HG02870 (cell line): ENCODE results near the gene OR1M1.

Source experiments
- ATAC-seq: cut with Tn5 transposase; IDR thresholded peaks from one replicate; pipeline ENCODE4 v1.9.1; 2021; ENCODE audit warnings: mild to moderate bottlenecking, moderate library complexity; ENCODE audit not compliant: unreplicated experiment

Gene OR1M1

DNA sequence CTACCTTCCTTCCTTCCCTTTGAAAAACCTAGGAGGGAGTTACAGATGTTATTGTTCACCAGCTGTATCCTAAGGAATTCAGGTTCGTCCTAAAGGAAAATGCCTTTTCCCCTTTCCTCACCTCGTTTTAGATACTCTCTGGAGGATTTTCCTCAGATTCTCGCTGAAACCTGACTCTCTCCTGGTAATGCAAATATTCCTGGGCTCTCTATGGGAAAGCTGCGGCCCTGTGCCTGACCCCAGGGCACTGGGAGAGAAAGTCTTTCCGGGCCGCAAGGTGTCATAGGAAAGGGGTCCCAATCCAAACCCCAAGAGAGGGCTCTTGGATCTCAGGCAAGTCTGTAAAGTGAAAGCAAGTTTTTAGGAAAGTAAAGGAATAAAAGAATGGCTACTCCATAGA is 13.1 kb upstream of the OR1M1 start:
- ATAC-seq: no peak

DNA sequence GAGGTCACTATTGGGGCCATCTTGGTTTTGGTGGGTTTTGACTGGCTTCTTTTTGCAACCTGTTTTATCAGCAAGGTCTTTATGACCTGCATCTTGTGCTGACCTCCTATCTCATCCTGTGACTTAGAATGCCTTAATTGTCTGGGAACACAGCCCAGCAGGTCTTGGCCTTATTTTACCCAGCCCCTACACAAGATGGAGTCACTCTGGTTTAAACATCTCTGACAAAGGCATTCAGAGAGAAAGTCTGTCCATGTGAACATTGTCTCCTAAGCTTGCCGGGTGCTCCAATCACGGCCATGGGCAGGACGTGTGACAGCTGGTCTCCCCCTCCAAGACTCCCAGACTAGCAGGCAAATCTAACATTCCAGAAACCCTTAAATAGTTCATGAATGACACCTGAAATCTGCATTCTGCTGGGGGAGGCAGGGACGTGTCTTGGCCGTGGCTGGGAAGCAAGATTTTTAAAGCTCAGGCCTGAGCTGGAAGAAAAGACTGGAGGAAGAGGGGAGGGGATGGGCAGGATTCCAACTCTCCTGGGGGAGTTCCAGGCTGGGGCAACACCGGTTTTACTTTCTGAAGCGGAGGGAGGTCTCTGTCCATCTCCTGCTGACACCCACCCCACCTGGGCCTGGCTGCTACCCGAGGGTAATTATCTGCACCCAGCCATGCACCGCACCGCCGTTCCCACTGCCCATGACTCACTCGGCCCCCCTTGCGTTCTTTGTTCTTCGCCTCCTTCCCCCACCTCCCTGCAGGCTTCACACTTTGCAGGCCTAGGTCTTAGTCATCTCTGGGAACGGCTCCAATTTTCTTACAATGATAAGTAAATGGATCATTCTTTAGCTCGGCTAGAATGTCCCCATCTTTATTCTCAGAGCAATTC is 11.6 kb upstream of the OR1M1 start:
- no peak for ATAC-seq

DNA sequence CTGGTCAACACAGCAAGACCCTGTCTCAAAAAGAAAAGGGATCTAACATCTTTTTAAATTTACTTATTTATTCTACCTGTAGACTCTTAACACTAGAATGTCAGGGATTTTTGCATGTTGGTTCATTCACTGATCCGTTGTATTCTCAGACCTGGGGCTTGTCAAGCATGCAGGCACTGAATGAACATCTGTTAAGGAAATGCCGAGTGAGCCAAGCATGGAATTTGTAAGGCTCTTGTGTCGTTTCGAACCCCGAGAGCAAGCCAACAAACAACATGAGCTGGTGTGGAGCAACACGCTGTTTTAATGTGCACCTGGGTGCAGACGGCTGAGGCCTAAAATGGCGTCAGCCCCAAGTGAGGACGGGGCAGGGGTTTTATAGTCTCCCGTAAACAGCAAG is 10.0 kb upstream of the OR1M1 start:
- no peak for ATAC-seq

DNA sequence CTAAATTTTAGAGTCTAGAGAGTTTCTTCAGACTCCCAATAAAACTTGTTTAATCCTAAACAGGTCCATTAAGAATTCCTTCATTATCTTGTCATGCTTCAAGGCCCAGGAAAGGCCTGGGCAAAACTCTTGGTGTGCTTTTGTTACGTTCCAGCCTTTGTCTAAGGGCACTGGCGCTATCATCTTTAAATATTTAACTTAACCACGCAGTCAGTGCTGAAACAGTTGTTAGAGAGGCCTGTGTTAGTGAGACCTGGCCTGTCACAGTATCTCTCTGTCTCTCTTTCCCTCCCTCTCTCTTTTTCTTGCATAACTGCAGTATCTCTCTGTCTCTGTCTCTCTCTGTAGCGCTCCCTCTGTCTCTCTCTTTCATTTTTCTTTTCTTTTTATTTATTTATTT is 8.2 kb upstream of the OR1M1 start:
- ATAC-seq: no peak

DNA sequence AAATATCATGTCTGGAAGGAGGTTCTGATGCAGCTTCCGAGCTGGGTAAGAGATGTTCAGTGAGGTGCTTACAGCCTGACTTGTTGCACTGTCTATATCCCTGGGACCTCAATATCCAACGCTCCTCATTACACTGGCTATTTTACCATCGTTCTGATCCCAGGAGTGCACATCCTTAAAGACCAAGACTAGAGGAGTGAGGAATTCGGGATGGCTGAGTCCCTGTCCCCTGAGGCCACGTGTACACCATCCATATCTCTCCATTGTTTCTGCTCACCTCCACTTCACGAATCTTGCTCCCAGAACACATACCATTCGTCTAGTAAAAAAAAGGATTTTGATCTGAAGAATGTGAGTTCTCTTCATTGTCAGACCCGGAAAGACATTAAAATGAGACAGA is 20.5 kb downstream of the OR1M1 start, which contains the start of gene OR7G2:
OR7G2 (minus strand) TSS at position 101 of the 400 bp plus-strand sequence. CDS start 4,232 bp downstream, outside the sequence.
- ATAC-seq: no peak

DNA sequence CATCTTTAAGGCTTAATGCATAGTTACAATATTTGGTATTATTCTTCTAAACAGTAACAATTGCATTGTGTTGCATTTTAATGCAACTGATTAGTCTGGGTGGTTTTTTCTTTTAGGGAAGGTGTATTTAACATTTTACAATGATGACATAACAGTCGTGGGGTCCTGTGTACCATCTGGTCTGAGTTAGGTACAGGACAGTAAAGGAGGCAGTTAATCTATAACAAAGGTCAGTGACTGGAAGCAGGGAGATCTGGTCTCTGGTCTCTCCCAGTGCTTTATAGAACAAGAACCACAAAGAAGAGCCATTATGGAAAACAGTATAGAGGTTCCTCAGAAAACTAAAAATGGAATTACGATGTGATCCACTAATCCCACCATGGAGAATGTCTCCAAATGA is 23.1 kb downstream of the OR1M1 start:
- ATAC-seq: no peak

DNA sequence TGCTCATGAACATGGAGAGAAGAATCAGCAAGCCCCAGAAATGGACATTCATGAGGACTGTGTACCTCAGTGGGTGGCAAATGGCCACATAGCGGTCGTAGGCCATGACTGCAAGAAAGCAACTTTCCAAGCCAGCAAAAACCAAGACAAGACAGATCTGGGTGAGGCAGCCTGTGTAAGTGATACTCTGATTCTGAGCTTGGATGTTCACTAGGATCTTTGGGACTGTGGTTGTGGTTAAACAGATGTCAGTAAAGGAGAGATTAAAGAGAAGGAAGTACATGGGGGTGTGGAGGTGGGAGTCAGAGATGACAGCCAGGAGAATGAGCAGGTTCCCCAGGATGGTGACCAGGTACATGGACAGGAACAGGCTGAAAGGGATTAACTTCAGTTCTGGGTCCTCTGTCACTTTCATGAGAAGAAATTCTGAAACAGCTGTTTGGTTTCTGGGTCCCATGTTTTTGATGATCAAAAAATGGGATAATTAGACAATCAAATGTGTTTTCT is 28.5 kb downstream of the OR1M1 start, which contains the start of gene OR7G1:
OR7G1 (minus strand) TSS at position 457 of the 507 bp plus-strand sequence; CDS start at position 457, 0 bp downstream.
- ATAC-seq: no peak

DNA sequence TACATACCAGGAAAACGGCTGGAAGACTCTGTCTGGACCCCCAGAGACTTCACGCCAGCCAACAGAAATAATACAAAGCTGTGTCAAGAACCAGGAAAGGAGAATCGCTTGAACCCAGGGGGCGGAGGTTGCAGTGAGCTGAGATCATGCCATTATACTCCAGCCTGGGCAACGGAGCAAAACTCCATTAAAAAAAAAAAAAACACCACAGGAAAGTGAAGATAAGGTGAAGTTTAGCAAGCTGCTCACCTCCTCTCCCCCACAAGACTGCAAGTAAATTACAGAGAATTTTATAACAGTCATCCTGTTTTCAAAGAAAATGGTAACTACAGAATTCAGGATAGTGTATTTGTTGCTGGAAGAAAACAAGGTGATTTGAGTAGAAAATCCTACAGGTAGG is 29.7 kb downstream of the OR1M1 start:
- no peak for ATAC-seq

DNA sequence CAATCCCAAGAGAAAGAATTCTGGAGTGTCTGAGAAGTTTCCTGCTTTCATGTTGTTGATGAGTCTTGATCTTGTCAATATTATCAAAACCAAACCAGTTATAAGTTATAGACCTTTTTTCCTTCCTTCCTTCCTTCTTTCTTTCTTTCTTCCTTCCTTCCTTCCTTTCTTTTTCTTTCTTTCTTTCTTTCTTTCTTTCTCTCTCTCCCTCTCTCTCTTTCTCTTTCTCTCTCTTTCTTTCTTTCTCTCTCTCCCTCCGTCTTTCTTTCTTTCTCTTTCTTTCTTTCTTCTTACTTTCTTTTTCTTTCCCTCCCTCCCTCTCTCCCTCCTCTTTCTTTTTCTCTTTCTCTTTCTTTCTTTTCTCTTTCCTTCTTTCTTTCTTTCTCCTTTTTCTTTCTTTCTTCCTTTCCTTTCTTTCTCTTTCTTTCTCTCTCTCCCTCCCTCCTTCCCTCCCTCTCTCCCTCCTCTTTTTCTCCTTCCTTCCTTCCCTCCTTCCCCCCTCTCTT is 40.1 kb downstream of the OR1M1 start, which contains the start of gene OR7G3:
OR7G3 (minus strand) TSS at position 51 of the 506 bp plus-strand sequence; CDS start at position 51, 0 bp downstream.
- no peak for ATAC-seq

DNA sequence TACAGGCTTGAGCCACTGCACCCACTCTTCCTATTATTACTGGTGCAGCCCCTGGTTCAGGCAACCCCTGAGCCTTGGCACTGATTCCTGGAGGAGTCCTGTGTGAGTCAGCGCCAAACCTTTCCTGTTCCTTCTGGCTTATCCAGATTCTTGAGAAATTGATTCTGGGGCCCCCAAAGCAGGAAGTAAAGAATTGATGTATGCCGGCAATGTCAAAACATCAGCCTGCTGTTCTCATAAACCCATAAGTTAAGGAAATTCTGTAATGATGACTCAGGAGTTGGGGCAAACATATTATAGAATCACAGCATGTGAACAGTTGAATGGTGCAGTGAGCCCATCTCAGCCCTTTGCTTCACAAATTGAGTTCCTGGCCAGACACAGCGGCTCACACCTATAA is 41.3 kb downstream of the OR1M1 start:
- ATAC-seq: no peak

DNA sequence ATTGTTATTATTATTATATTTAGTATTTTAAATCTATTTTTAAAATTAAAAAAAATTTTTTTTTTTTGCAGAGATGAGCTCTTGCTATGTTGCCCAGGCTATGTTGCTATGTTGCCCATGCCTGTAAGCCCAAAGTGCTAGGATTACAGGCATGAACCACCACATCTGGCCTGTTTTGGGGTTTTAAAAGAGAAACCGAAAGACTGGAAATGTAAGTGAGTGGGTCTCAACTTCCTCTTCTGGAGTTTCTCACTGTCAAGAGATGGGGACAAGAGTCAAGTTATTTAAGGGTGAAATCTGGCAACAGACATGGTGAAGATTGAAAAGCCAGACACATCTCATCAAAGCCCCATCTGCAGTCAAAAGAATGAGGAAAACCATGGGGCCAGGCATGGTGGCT is 44.1 kb downstream of the OR1M1 start:
- no peak for ATAC-seq

DNA sequence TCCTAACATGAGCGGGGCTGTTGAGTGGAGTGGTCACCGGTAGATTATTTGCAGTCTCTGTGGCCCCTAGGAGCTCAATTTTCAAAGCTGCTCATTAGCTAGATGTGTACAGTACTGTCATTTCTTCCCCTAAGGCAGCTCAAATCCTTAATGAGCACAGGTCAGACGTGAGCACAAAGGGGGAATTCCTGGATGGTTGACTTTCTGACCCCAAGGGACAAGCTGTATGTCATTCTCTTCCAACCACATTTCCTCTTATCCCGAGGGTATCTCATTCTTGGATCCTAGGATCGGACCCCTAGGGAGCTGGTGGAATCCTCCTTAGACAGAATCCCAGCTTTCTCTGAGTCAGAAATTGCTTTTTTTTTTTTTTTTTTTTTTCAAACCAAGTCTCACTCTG is 45.6 kb downstream of the OR1M1 start:
- ATAC-seq: no peak

DNA sequence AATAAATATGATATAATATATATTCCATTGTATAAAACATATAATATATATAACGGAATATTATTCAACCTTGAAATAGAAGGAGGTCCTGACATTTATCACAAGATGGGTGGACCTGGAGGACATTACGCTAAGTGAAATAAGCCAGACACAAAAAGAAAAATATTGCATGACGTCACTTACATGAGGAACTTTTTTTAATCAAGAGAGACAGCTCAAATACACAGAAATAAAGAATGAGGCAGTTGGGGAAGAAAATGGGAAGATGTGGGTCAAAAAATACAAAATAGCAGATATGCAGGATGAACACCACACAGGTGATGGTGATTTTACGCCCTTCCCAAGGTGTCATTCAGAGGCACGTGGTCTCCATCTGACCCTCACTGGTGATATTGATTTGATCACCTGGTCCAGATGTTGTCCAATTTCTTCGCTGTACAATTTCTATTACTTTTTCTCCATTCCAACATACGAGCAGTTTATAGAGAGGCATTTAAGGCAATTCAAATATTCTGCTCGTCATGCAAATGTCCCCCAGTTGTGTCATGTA is 52.8 kb downstream of the OR1M1 start:
- no peak for ATAC-seq

DNA sequence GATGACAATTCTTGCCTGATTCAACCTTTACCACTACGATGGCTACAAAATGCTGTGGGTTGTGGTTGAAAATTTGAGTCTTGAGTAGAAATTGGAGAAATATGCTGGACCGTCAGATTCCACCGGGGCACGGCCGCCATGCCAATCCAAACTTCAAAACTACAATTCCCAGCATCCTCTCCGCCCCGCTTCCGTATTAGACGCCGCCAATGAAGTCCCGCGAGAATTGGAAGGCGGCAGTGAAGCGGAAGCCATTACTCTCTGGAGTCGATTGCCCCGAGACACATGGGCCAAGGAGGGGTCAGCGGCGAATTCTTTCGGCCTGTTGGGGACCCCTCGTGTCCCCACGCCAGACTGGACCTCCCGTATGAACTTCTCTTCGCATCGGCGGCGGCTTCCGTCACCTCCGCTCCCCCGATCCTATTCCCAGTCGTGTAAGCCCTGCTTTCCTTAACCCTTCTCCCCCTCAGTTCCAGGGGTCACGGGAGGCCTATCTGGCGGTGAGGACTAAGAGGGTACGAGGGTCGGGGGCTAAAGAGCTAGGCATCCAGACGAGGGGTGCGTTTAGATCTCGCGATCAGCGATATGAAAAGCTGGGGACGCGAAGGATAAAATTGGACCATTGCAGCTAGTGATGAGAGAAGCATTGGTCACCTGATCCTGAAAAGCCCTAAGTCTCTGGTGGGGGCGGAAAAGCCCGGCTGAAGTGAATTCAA is 53.5 kb downstream of the OR1M1 start, which contains the start of gene ZNF317:
ZNF317 (plus strand) TSS at position 239 of the 716 bp plus-strand sequence. CDS start 15,620 bp downstream, outside the sequence.
- peak; percentile 90 for ATAC-seq

DNA sequence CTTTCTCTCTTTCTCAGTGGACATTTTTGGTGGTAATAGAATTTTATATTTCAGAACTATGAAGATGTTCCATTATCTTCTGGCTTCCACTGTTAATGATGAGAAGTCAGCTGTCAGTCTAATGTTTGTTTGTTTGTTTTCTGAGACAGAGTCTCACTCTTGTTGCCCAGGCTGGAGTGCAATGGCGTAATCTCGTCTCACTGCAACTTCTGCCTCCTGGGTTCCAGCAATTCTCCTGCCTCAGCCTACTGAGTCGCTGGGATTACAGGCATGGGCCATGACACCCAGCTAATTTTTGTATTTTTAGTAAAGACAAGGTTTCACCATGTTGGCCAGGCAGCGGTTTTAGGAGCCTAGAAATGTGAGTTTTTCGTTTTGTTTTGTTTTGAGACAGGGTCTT is 58.1 kb downstream of the OR1M1 start:
- no peak for ATAC-seq
